Measurements from ENCODE around the gene NDUFS3.

DNA sequence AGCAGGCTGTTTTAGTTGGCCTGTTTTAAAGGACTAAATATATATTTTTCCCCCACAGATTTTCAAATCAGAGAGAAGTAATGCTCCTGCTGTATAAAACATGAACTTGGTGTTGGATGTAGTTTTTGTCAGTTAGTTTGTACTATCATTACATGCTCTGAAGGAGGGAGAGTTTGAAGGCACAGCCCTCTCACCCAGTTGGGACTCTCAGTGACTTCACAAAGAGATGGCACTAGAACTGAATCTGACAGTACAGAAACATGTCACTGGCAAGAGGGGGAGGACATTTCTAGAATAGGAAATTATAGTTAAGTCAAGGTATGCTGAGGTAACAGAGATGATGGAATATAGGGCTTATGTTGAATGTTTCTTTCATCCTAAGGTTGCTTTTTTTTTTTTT lies 36.4 kb downstream of the NDUFS3 start:
- TF ChIP-seq, protein P1, sequence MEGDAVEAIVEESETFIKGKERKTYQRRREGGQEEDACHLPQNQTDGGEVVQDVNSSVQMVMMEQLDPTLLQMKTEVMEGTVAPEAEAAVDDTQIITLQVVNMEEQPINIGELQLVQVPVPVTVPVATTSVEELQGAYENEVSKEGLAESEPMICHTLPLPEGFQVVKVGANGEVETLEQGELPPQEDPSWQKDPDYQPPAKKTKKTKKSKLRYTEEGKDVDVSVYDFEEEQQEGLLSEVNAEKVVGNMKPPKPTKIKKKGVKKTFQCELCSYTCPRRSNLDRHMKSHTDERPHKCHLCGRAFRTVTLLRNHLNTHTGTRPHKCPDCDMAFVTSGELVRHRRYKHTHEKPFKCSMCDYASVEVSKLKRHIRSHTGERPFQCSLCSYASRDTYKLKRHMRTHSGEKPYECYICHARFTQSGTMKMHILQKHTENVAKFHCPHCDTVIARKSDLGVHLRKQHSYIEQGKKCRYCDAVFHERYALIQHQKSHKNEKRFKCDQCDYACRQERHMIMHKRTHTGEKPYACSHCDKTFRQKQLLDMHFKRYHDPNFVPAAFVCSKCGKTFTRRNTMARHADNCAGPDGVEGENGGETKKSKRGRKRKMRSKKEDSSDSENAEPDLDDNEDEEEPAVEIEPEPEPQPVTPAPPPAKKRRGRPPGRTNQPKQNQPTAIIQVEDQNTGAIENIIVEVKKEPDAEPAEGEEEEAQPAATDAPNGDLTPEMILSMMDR (IDR thresholded peaks at IDR 0.05) = no peak
- TF ChIP-seq POLR2A (IDR thresholded peaks at IDR 0.05) = no peak
